HEK293T (cell line): ENCODE data around the gene STXBP5.

Experiments
- BHLHE40 ChIP-seq: fragments of 450-650 bp; IDR thresholded peaks from 2 replicates; pipeline ENCODE4 v1.6.1; 2016; ENCODE audit warnings: mild to moderate bottlenecking, moderate library complexity, borderline replicate concordance
- CTBP1 ChIP-seq: fragments of 450-650 bp; IDR thresholded peaks from 2 replicates; pipeline ENCODE4 v1.6.1; 2016; ENCODE audit warnings: borderline replicate concordance
- ELF4 ChIP-seq: fragments of 450-650 bp; IDR thresholded peaks from 2 replicates; pipeline ENCODE4 v1.6.1; 2017; ENCODE audit warnings: antibody characterized with exemption
- FOXA1 ChIP-seq: fragments of 450-650 bp; IDR thresholded peaks from 2 replicates; pipeline ENCODE4 v1.6.1; 2016; ENCODE audit warnings: mild to moderate bottlenecking
- FOXK2 ChIP-seq: fragments of 450-650 bp; IDR thresholded peaks from 2 replicates; pipeline ENCODE4 v1.6.1; 2016; ENCODE audit warnings: mild to moderate bottlenecking
- FOXM1 ChIP-seq: fragments of 450-650 bp; IDR thresholded peaks from 2 replicates; pipeline ENCODE4 v1.6.1; 2017; ENCODE audit warnings: mild to moderate bottlenecking, borderline replicate concordance
- HDGF ChIP-seq: fragments of 450-650 bp; IDR thresholded peaks from 2 replicates; pipeline ENCODE4 v1.6.1; 2017; ENCODE audit warnings: antibody characterized with exemption, borderline replicate concordance
- NFRKB ChIP-seq: fragments of 450-650 bp; IDR thresholded peaks from 2 replicates; pipeline ENCODE4 v1.6.1; 2016; ENCODE audit warnings: mild to moderate bottlenecking, moderate library complexity
- SP1 ChIP-seq: fragments of 450-650 bp; IDR thresholded peaks from 2 replicates; pipeline ENCODE4 v1.6.1; 2017
- SUZ12 ChIP-seq: fragments of 450-650 bp; IDR thresholded peaks from 2 replicates; pipeline ENCODE4 v1.6.1; 2016; ENCODE audit warnings: mild to moderate bottlenecking
- TARDBP ChIP-seq: fragments of 450-650 bp; IDR thresholded peaks from 2 replicates; pipeline ENCODE4 v1.6.1; 2016
- ZNF384 ChIP-seq: fragments of 450-650 bp; IDR thresholded peaks from 2 replicates; pipeline ENCODE4 v1.6.1; 2016

- TF ChIP-seq SP1 (no peak), ELF4 (no peak), HDGF (no peak), FOXK2 (no peak), CTBP1 (no peak), NFRKB (no peak), BHLHE40 (no peak), TARDBP (no peak), SUZ12 (no peak), FOXM1 (no peak), ZNF384 (no peak), FOXA1 (no peak)
These were observed 36.4 kb upstream of the STXBP5 start for GRCh38 chr6:147167576-147168461.
